Epithelial cell of proximal tubule (primary cell): ENCODE results near the gene ZFPM1. TPM values are rescaled to one million over a fixed set of nuclear protein-coding genes. Genes with fewer than 3 reads are reported as not detected.

Experiments used
- DNase-seq: peaks from one replicate; pipeline ENCODE4 v3.0.0-alpha.2; 2011; ENCODE audit warnings: low read depth
- H3K4me3 ChIP-seq: 2 replicates; pipeline ENCODE4 v1.5.1; 2011; ENCODE audit warnings: low read depth, mild to moderate bottlenecking, low read length
- total RNA-seq: library from RNA; depleted of rRNA; stranded (reverse); fragments of >200 nt; gene quantifications from 2 replicates; pipeline ENCODE4 v1.2.3, GENCODE V29; 2015
- TF ChIP-seq, protein P1 (sequence below): conservative IDR thresholded peaks from 2 replicates; pipeline ENCODE4 v1.5.1; 2012; ENCODE audit warnings: low read depth, mild to moderate bottlenecking, low read length

The ZFPM1 gene
- total RNA-seq, 1 donor from 2014 or later: 5.7 TPM

DNA sequence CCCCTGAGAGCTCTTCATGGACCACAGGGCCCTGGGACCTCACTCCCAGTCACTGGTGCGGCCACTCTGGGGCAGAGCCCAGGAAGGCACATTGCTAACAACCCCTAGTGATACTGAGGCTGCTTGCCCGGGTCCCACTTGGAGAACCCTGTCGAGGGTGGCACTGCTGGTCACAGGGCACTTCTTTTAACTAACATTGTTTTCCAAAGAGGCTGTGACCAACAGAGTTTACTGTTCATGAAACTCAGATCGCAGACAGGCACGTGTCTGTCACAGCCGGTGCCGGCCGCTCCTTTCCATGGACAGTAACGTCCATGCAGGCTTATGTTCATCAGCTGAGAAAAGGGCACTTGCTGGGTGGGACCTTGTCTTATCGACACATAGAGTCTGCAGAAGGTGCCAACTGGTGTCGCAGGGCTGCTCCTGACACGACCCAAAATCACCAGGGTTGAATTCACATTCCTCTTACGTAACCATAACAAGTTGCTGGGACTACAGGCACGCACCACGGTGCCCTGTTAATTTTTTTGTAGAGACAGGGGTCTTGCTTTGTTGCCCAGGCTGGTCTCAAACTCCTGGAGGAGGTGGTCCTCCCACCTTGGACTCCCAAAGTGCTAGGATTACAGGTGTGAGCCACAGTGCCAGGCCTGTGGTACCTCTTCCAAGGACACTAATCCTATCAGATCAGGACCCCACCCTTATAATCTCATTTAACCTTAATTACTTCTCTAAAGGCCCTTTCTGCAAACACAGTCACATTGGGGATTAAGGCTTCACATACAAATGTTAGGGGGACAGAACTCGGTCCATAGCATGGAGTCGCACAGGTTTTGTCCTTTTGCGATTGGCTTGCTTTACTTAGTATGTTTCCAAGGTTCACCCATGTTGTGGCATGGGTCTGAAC lies 115.9 kb downstream of the ZFPM1 start:
- TF ChIP-seq, protein P1, sequence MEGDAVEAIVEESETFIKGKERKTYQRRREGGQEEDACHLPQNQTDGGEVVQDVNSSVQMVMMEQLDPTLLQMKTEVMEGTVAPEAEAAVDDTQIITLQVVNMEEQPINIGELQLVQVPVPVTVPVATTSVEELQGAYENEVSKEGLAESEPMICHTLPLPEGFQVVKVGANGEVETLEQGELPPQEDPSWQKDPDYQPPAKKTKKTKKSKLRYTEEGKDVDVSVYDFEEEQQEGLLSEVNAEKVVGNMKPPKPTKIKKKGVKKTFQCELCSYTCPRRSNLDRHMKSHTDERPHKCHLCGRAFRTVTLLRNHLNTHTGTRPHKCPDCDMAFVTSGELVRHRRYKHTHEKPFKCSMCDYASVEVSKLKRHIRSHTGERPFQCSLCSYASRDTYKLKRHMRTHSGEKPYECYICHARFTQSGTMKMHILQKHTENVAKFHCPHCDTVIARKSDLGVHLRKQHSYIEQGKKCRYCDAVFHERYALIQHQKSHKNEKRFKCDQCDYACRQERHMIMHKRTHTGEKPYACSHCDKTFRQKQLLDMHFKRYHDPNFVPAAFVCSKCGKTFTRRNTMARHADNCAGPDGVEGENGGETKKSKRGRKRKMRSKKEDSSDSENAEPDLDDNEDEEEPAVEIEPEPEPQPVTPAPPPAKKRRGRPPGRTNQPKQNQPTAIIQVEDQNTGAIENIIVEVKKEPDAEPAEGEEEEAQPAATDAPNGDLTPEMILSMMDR: no peak
- H3K4me3 ChIP-seq: peak overlapping the region; percentile 88
- no peak for DNase-seq

DNA sequence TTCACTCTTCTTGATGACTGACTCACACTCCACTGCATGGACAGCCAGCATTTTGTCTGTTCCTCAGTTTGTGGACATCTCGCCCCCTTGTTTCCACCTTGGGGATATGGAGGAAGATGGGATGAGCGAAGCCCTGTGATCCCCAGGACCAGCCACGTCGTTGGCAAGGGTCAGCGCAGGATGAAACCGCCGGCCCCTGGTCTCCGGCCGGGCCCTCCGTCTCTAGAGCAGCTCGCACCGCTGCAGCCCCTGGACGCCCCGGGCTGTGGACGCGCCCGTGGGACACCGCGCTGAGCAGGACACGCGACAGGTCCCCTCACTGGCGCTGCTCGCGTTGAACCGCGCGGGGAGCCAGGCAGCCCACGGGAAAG lies 116.5 kb downstream of the ZFPM1 start:
- TF ChIP-seq, protein P1: no peak
- DNase-seq: no peak
- peak overlapping the region; percentile 88 for H3K4me3 ChIP-seq

DNA sequence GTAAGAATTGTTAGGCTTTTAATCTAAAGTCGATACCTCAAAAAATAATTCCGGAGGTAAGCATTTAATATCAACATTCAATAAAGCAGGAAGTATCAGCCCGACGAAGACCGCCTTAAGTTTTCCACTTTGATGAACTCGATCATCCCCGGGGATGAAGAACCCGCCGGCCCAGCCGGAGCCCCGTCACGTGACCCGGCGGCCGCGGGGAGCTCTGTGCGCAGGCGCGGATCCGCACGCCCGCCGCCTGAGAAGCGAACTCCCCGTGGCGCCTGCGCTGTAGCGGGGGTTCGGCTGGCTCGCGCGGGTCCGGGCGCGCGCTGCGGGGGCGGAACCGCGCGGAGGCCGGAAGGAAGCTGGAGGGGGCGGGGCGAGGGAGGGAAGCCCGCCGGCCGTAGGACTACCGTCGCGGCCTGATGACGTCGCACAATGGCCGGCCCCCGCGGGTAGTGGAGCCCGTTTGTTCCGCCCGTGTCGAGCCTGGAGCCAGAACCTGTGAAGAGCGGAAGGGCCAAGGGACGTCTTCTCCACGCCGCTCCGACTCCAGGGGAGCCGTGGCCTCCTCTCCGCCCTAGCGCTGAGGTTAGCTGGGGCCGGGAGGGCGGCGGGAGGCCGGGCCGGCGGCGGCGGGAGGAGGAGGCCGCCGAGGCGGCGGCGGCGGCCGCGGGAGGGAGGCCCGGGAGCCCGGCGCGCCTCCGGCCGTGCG lies 117.1 kb downstream of the ZFPM1 start, which contains the start of gene ZC3H18:
TSS of gene ZC3H18 (plus strand) at position 419 of the 706 bp plus-strand sequence. CDS start 6,721 bp downstream, outside the sequence.
- TF ChIP-seq, protein P1: no peak
- peak; percentile 15 for DNase-seq
- peak within 1 kb of the TSS; percentile 88 for H3K4me3 ChIP-seq

DNA sequence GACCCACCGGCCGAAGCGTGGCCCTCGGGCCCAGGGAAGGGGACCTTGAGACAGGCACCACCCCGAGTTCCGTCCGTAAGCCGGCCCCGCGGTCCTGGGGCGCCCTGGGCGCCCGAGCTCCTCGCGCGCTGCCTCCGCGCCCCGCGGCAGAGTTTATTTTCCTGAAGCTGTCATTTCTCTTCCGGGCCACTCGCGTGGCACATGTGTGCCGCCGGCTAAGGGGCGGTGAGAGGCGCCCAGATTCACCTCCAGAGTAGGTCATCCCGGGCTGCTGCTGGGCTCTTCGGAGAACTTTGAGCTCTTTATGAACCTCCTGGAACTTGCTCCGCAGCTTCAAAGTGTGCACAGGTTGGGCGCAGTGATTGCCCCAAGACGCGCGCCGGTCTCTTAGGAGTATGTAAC lies 117.6 kb downstream of the ZFPM1 start:
- TF ChIP-seq, protein P1: no peak
- DNase-seq: no peak
- peak overlapping the region; percentile 69 for H3K4me3 ChIP-seq

DNA sequence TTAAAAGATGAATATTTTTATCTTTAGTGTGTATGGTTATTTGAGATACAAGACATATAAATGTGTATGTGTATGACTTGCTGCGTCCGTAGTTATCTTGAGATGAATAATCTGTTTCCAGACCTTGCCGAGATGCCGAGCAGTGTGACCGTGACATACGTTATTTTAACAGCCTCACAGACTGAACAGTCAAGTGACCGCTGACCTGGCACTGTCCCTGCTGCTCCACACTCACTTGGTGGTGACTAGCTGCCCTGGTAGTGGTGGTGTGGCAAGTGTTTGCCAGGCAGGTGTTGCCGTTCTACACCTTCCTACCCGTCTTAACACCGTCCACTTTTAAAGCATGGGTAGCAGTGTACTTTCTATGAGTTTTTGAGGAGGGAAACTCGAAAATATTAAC lies 122.2 kb downstream of the ZFPM1 start:
- no peak for DNase-seq
- no peak overlapping the region for H3K4me3 ChIP-seq
- TF ChIP-seq, protein P1: no peak

DNA sequence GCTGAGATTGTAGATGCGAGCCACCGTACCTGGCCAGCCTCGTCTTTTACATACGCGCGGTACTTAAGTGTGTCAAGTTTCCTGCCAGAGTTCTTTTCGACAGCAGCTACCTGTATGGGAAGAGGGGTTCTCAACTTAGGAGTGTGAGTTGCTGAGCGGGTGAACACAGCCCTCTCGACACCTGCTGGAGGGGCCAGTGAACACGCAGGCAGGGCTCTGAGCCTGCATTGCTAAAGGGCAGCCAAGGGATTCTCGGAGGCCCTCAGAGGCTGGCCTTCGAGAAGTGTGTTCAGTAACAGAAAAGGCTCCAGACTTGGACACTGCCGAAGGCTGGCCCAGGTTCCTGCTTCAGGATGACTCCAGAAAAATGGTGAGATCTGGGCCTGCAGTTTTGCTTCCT lies 123.2 kb downstream of the ZFPM1 start:
- TF ChIP-seq, protein P1: no peak
- DNase-seq: no peak
- no peak overlapping the region for H3K4me3 ChIP-seq
